ENCODE results near the gene RAB40C. TPM values are rescaled to one million over a fixed set of nuclear protein-coding genes. Genes with fewer than 3 reads are reported as not detected.

Gene RAB40C
- total RNA-seq, 4 donors from 2014 or later: 17.7 to 28.3 (median 22.1) TPM

GRCh38 chr16:569445-570254 lies 20.2 kb upstream of the RAB40C start, which contains the start of gene PIGQ:
Gene PIGQ, plus strand, starts transcription at chr16:569968. Its CDS starts 4,107 bp downstream, at chr16:574075.
- Histone ChIP-seq H3K27me3 (peaks cover 7% of the 10 kb centered on the region), H3K27ac (peak within 1 kb of the TSS; percentile 9 to 88 (median 79)), H3K4me1 (peaks cover 0 to 64% (median 38%) of the 10 kb centered on the region in 3 donors), H3K36me3 (peaks cover 0 to 27% of the 10 kb centered on the region in 2 donors), H3K9me3 (no peaks in the 10 kb centered on the region), H3K4me3 (peak within 1 kb of the TSS; percentile 75 to 97)
- TF ChIP-seq POLR2AphosphoS5 (IDR thresholded peaks at IDR 0.05): no peak
- TF ChIP-seq POLR2A (IDR thresholded peaks at IDR 0.05): peak; percentile 33 to 44
- peak; percentile 83 for ATAC-seq
- WGBS, 2 donors (ENCODE audit: low coverage in 1 of 2): no CpG with 5 or more reads among the region's 87 CpGs

- ATAC-seq: no peak
- WGBS, 2 donors (ENCODE audit: low coverage in 1 of 2): 70 to 72% methylated on average over 7 to 14 of the region's 27 CpGs
- H3K4me1 ChIP-seq: peaks cover 0 to 40% (median 14%) of the 10 kb centered on the region in 3 donors
- no peak overlapping the region for H3K27ac ChIP-seq
- H3K36me3 ChIP-seq: peaks cover 0 to 44% of the 10 kb centered on the region in 2 donors
- H3K9me3 ChIP-seq: no peaks in the 10 kb centered on the region
- H3K27me3 ChIP-seq: no peaks in the 10 kb centered on the region
- no peak overlapping the region for H3K4me3 ChIP-seq
- TF ChIP-seq POLR2A (IDR thresholded peaks at IDR 0.05): no peak
- no peak for TF ChIP-seq POLR2AphosphoS5 (IDR thresholded peaks at IDR 0.05)
- TF ChIP-seq EP300 (IDR thresholded peaks at IDR 0.05): no peak
Observed at GRCh38 chr16:572865-573650, 16.8 kb upstream of the RAB40C start.

GRCh38 chr16:574021-574760 lies 15.7 kb upstream of the RAB40C start:
- TF ChIP-seq POLR2AphosphoS5 (IDR thresholded peaks at IDR 0.05): no peak
- no peak for TF ChIP-seq EP300 (IDR thresholded peaks at IDR 0.05)
- TF ChIP-seq CTCF (IDR thresholded peaks at IDR 0.05): no peak
- TF ChIP-seq POLR2A (IDR thresholded peaks at IDR 0.05): no peak
- no peak for ATAC-seq
- no peak overlapping the region for H3K27ac ChIP-seq
- no peaks in the 10 kb centered on the region for H3K9me3 ChIP-seq
- no CpG with 5 or more reads among the region's 46 CpGs for WGBS, 2 donors (ENCODE audit: low coverage in 1 of 2)
- H3K4me3 ChIP-seq: no peak overlapping the region
- peaks cover 0 to 44% of the 10 kb centered on the region in 2 donors for H3K36me3 ChIP-seq
- H3K4me1 ChIP-seq: peaks cover 0 to 36% (median 6%) of the 10 kb centered on the region in 3 donors
- no peaks in the 10 kb centered on the region for H3K27me3 ChIP-seq

GRCh38 chr16:575354-576196 lies 14.3 kb upstream of the RAB40C start:
- ATAC-seq: no peak
- Histone ChIP-seq H3K9me3 (no peaks in the 10 kb centered on the region), H3K27me3 (no peaks in the 10 kb centered on the region), H3K4me1 (peaks cover 0 to 31% (median 1%) of the 10 kb centered on the region in 3 donors), H3K36me3 (peaks cover 0 to 47% of the 10 kb centered on the region in 2 donors), H3K4me3 (no peak overlapping the region), H3K27ac (no peak overlapping the region)
- no CpG with 5 or more reads among the region's 36 CpGs for WGBS, 2 donors (ENCODE audit: low coverage in 1 of 2)
- TF ChIP-seq POLR2A (IDR thresholded peaks at IDR 0.05) (no peak), EP300 (IDR thresholded peaks at IDR 0.05) (no peak), CTCF (IDR thresholded peaks at IDR 0.05) (no peak), POLR2AphosphoS5 (IDR thresholded peaks at IDR 0.05) (no peak)

GRCh38 chr16:576197-576822 lies 13.6 kb upstream of the RAB40C start:
- Histone ChIP-seq H3K27ac (no peak overlapping the region), H3K4me1 (peaks cover 0 to 23% (median 0%) of the 10 kb centered on the region in 3 donors), H3K4me3 (no peak overlapping the region), H3K36me3 (peaks cover 0 to 54% of the 10 kb centered on the region in 2 donors), H3K9me3 (no peaks in the 10 kb centered on the region), H3K27me3 (no peaks in the 10 kb centered on the region)
- 63 to 68% methylated on average over 2 of the region's 21 CpGs for WGBS, 2 donors (ENCODE audit: low coverage in 1 of 2)
- TF ChIP-seq CTCF (IDR thresholded peaks at IDR 0.05) (no peak), POLR2AphosphoS5 (IDR thresholded peaks at IDR 0.05) (no peak)
- no peak for ATAC-seq
